ENCODE results near the gene TM4SF20. TPM values are rescaled to one million over a fixed set of nuclear protein-coding genes. Genes with fewer than 3 reads are reported as not detected.

TM4SF20 gene
- total RNA-seq, 2 experiments from 2014 or later, result not detected

DNA sequence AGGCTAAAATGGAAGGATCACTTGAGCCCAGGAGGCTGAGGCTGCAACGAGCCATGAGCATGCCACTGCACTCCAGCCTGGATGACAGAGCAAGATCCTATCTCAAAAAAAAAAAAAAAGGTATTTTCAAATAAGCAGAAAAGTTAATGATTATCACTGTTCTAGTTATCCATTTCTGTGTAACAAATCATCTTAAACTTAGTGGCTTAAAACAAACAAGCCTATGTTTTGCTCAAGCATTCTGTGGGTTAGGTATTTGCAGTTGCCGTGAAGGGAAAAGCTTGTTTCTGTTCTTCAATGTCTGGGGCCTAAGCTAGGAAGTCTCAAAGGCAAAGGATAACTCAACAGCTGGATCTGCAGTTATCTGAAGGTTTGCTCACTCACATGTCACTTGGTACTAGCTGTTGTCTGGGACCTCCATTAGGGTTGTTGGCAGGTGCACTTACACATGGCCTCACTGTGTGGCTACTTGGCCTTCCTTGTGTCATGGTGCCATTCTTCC, 40.0 kb downstream of the TM4SF20 start:
- Mint-ChIP-seq H3K4me1 (peaks cover 18% of the 10 kb centered on the region), H3K36me3 (peaks cover 31% of the 10 kb centered on the region), H3K27ac (no peak overlapping the region), H3K9me3 (ENCODE audit: low read depth) (no peaks in the 10 kb centered on the region), H3K27me3 (no peaks in the 10 kb centered on the region), H3K4me3 (no peak overlapping the region)
- CTCF ChIA-PET, result interaction anchor here (0.7 kb wide), 1 partner anchor 9 kb away, joined by 3 read pairs; no protein-coding TSS in a partner anchor
- DNase-seq (no peak), ATAC-seq (no peak)

DNA sequence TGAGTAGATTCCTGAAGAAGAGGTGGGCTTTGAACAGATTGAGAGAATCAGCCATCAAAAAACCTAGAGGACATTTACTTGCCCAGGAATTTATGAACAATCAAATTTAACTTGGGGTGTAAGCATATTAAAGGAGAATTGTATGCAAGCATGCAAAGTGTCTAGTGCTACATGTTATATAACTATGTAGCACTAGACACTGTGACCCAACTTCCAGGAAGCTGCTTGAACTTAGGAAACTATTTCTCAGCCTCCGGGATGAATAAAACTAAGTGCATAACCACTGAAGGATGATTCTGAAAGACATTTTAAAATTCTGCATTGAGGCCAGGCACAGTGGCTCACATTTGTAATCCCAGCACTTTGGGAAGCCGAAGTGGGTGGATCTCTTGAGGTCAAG, 41.7 kb downstream of the TM4SF20 start:
- no peak overlapping the region for H3K27ac Mint-ChIP-seq

DNA sequence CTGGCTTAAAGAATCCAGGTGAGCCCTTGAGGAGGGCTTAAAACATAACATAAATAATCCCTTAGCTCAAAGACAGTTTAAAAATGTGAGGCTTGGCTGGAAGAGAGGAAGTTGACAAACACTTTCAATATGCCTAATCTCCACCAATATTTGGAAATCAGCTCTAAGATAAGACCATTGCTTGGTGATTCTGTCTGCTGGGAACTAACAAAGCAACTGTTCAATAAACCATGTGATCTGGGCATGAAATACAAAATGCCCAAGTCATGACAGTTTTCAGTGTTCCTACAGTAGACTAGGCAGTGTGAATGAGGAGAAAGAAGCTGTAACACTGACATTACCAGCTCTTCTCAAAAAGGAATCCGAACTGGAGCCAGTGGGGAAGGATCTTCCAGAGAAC, 43.4 kb downstream of the TM4SF20 start:
- Mint-ChIP-seq H3K4me3 (no peak overlapping the region), H3K36me3 (peaks cover 47% of the 10 kb centered on the region), H3K9me3 (ENCODE audit: low read depth) (no peaks in the 10 kb centered on the region), H3K4me1 (peaks cover 21% of the 10 kb centered on the region), H3K27ac (no peak overlapping the region), H3K27me3 (no peaks in the 10 kb centered on the region)
- no peak for DNase-seq
- peak; percentile 36 for ATAC-seq
- CTCF ChIA-PET, result interaction anchor here (0.9 to 1.3 kb wide), 2 partner anchors 8 to 430 kb away, joined by 3 to 4 read pairs; no protein-coding TSS in a partner anchor

More for the DNA sequence above, 41.7 kb downstream of the TM4SF20 start:
- H3K9me3 Mint-ChIP-seq (ENCODE audit: low read depth), result no peaks in the 10 kb centered on the region
- H3K4me1 Mint-ChIP-seq, result peaks cover 19% of the 10 kb centered on the region
- CTCF ChIA-PET, result no interaction called here
- H3K36me3 Mint-ChIP-seq, result peaks cover 39% of the 10 kb centered on the region
- H3K4me3 Mint-ChIP-seq, result no peak overlapping the region
- H3K27me3 Mint-ChIP-seq, result no peaks in the 10 kb centered on the region
- ATAC-seq (no peak), DNase-seq (no peak)

DNA sequence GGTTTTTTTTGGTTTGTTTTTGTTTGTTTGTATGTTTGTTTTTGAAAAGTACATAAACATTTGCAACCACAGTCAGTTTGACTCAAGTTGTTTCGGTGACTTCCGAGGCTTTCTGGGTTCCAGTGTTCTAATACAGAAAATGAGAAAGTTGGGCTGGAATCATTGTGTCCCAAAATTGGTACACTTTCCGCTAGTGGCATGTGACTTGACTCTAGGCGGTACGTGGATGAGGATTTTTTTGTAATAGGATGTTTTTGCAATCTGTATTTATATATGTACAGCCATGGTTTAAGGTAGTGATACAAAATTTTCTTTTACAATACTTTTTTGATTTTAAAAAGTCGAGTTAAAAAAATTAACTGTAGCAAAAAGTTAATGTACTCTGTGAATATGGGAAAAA, 52.3 kb downstream of the TM4SF20 start:
- Mint-ChIP-seq H3K9me3 (ENCODE audit: low read depth) (no peaks in the 10 kb centered on the region), H3K4me1 (peaks cover 43% of the 10 kb centered on the region), H3K4me3 (no peak overlapping the region), H3K27me3 (peaks cover 4% of the 10 kb centered on the region), H3K27ac (no peak overlapping the region), H3K36me3 (peaks cover 16% of the 10 kb centered on the region)
- CTCF ChIA-PET, result no interaction called here
- no peak for ATAC-seq
- DNase-seq, result no peak

DNA sequence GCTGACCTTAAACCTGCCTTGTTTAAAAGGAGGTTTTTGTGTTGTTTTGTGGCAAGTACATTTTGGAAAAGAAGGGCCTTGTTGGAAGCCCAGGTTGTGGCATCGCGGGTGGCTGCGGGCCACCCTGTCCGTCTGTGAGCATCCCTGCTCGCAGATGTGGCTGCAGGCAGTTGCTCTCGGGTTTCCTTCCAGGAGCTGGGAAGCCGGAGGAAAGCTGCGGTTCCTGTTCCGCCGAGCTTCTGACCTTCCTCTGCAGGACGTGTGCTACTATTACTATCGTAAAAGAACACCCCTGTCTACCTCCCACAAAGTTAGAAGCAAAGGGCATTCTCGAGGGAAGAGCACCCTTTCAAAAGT, 53.3 kb downstream of the TM4SF20 start:
- peaks cover 43% of the 10 kb centered on the region for H3K4me1 Mint-ChIP-seq
- ATAC-seq, result no peak

DNA sequence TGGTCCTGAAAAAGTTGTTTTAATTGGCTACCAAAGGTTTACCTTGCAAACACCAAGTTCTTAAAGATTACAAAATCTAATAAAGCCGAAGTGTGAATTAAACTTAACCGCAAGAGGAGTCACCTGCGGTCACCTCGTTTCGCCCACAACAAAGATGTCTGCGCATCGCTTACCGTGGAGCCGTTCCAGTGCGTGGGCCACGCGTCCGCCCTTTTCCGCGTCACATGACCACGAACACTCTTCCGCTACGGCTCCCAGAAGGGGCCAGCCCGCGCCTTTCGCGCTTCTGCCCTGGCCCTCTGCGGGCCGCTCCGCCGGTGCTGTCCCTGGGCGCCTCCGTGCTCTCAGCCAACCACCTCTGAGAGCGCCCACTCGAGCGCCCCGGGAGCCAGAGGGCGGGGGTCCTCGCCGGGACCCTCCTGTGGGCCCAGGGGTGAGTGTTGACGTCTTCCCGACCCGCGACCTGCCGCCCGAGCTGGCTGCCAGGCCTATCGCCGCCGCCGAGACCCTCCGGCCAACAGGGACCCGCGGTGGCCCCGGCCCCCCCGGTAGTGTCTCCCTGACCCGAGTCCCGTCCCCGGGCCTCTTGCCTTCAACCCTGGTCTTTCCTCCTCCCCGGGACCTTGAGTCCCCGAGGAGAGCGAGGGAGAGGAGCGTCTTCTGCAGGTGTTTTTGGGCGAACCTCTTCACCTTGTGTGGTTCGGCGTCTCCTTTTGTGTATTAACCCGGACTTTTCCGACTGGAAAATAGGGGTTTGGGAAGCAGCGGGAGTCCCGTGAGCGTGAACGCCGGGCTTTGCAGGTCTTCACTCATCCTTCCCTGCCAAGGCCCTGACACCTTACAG, 53.9 kb downstream of the TM4SF20 start, which contains the start of gene MFF:
Gene MFF (plus strand): TSS at position 257 of the 844 bp plus-strand sequence. CDS start 5,415 bp downstream, outside the sequence.
- Mint-ChIP-seq H3K27me3 (peaks cover 4% of the 10 kb centered on the region), H3K9me3 (ENCODE audit: low read depth) (no peaks in the 10 kb centered on the region), H3K27ac (peak within 1 kb of the TSS; percentile 88), H3K36me3 (peaks cover 7% of the 10 kb centered on the region), H3K4me1 (peaks cover 43% of the 10 kb centered on the region), H3K4me3 (peak within 1 kb of the TSS; percentile 85)
- peak; percentile 95 for DNase-seq
- CTCF ChIA-PET, result no interaction called here
- peak; percentile 99 for ATAC-seq

More for the DNA sequence above, 53.3 kb downstream of the TM4SF20 start:
- no peaks in the 10 kb centered on the region for H3K9me3 Mint-ChIP-seq (ENCODE audit: low read depth)
- peak overlapping the region; percentile 88 for H3K27ac Mint-ChIP-seq
- H3K4me3 Mint-ChIP-seq, result peak overlapping the region; percentile 85
- CTCF ChIA-PET, result no interaction called here
- H3K27me3 Mint-ChIP-seq, result peaks cover 4% of the 10 kb centered on the region
- peaks cover 12% of the 10 kb centered on the region for H3K36me3 Mint-ChIP-seq
- no peak for DNase-seq

DNA sequence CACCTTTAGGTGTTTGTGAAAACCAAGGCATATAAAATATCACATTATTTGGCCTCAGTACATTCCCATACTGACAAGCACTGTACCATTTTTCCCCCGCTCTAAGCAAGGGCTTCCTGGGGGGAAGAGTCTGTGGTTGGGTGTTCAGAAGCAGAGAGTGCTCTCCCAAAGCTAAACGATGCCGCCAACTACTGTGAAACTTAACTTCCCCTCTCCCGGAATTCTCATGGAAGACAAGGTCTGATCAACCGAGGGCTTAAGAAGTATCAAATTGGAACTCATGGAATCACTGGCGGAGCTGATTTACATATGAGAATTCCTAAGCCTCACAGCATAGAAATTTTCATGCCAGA, 54.5 kb downstream of the TM4SF20 start:
- DNase-seq (no peak), ATAC-seq (no peak)
- peaks cover 4% of the 10 kb centered on the region for H3K27me3 Mint-ChIP-seq
- peaks cover 7% of the 10 kb centered on the region for H3K36me3 Mint-ChIP-seq
- peak overlapping the region; percentile 88 for H3K27ac Mint-ChIP-seq
- CTCF ChIA-PET, result no interaction called here
- H3K4me3 Mint-ChIP-seq, result peak overlapping the region; percentile 85
- H3K4me1 Mint-ChIP-seq, result peaks cover 43% of the 10 kb centered on the region
- no peaks in the 10 kb centered on the region for H3K9me3 Mint-ChIP-seq (ENCODE audit: low read depth)

DNA sequence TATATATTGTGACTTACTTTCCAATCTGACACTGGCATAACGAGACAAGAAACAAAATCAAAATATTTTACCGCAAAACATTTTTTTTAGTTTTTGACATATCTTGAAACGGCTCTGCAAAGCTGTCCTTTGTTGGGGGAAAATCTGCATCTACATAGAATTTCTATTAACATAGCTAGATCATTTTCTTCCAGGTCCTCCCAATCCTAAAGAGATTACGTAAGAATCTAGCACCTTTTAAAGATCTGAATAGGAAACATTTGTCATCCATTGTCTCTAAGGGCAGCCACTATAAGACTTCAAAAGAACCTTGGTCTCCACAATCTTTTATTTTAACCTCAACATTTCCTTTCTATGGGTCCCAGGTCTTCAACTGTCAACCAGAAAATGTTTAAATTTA, 55.3 kb downstream of the TM4SF20 start:
- Mint-ChIP-seq H3K27me3 (peaks cover 5% of the 10 kb centered on the region), H3K4me1 (peaks cover 41% of the 10 kb centered on the region), H3K36me3 (peaks cover 5% of the 10 kb centered on the region), H3K27ac (no peak overlapping the region), H3K9me3 (ENCODE audit: low read depth) (no peaks in the 10 kb centered on the region), H3K4me3 (no peak overlapping the region)
- ATAC-seq (no peak), DNase-seq (no peak)
- CTCF ChIA-PET, result no interaction called here

DNA sequence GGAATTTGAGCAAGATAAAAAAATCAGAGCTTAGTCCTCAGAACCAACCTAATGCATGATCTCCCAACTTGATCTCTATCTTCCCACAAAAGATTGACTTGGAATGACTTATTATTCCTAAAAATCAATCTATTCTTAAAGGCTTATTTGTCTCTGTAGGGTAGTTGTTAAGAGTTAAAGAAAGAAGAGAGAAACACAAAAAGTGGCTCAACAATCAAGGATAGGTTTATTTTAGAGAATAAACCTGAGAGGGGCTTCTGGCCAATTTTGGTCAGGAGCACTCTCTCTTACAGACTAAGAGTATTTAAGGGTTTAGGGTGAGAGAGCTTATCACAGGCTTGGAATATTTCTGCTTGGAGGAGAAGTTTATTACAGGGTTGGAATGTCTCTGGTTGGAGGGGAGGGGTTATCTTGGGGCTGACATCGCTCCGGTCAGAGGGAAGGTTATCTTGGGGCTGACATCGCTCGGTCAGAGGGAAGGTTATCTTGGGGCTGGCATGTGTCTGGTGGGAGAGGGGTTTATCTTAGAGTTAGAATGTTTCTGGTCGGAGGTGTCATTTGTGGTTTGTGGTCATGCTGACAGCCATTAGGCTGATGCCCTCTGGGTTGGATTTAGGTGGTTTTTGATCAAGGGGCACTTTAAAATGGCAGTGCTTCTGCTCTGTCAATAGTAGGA, 56.4 kb downstream of the TM4SF20 start:
- DNase-seq (no peak), ATAC-seq (no peak)
- Mint-ChIP-seq H3K4me3 (no peak overlapping the region), H3K36me3 (peaks cover 1% of the 10 kb centered on the region), H3K9me3 (ENCODE audit: low read depth) (no peaks in the 10 kb centered on the region), H3K27me3 (peaks cover 7% of the 10 kb centered on the region), H3K4me1 (peaks cover 35% of the 10 kb centered on the region), H3K27ac (no peak overlapping the region)
- CTCF ChIA-PET, result interaction anchor here (1.3 kb wide), 1 partner anchor 54 kb away, joined by 3 read pairs; no protein-coding TSS in a partner anchor

DNA sequence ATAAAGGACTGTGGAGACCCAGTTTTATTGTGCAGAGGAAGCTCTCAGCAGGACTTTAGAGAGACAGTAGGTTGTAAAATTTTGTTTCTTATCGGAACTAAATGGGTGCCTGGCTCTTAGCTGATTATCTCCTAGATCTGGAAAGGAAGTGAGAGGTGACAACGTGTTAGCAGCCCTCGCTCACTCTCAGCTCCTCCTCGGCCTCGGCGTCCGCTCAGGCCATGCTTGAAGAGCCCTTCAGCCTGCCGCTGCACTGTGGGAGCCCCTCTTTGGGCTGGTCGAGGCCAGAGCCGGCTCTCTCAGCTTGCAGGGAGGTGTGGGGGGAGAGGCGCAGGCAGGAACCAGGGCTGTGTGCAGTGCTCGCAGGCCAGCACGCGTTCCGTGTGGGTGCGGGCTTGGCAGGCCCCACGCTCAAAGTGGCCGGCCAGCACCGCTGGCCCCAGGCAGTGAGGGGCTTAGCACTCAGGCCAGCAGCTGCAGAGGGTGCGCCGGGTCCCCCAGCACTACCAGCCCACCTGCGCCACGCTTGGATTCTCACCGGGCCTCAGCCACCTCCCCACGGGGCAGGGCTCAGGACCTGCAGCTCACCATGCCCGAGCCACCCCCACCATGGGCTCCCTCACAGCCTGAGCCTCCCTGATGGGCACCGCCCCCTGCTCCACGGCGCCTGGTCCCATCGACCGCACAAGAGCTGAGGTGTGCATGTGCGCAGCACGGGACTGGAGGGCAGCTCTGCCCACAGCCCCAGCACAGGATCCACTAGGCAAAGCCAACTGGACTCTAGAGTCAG, 58.6 kb downstream of the TM4SF20 start:
- Mint-ChIP-seq H3K27me3 (peaks cover 13% of the 10 kb centered on the region), H3K36me3 (peaks cover 1% of the 10 kb centered on the region), H3K9me3 (ENCODE audit: low read depth) (no peaks in the 10 kb centered on the region), H3K4me3 (no peak overlapping the region), H3K27ac (no peak overlapping the region), H3K4me1 (peaks cover 23% of the 10 kb centered on the region)
- ATAC-seq (no peak), DNase-seq (no peak)
- CTCF ChIA-PET, result no interaction called here

DNA sequence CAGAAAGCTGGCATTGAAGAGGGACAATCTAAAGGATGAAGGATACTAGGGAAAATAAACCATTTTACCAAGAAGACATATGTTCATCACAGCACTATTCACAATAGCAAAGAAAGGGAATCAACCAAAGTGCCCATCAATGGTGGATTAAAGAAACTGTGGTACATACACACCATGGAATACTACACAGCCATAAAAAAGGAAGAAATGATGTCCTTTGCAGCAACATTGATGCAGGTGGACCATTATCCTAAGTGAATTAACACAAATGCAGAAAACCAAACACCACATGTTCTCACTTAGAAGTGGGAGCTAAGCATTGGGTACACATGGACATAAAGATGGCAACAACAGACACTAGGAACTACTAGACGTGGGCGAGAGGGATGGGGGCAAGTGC, 61.3 kb downstream of the TM4SF20 start:
- no peaks in the 10 kb centered on the region for H3K36me3 Mint-ChIP-seq
- H3K4me1 Mint-ChIP-seq, result peaks cover 3% of the 10 kb centered on the region
- ATAC-seq (no peak), DNase-seq (no peak)
- H3K27ac Mint-ChIP-seq, result no peak overlapping the region
- peaks cover 9% of the 10 kb centered on the region for H3K27me3 Mint-ChIP-seq
- CTCF ChIA-PET, result no interaction called here
- no peaks in the 10 kb centered on the region for H3K9me3 Mint-ChIP-seq (ENCODE audit: low read depth)
- no peak overlapping the region for H3K4me3 Mint-ChIP-seq

DNA sequence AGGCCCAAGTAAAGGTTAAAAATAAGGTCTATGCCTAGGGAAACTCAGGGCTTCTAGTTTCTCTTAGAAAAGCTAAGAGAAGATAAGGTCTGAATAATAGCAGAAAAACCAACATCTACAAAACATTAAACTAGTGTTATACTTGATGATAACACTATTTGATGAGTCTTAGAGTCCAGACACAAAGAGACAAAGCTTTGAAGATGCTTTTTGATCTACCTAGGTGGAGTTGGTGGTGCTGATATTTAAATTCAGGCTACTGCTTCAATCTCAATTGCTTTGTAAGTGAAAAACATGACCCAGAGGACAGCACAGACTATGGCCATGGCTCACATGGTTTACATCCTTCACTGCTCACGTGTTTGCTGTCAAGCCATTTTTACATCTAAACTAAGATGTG, 65.8 kb downstream of the TM4SF20 start:
- H3K36me3 Mint-ChIP-seq, result no peaks in the 10 kb centered on the region
- H3K4me3 Mint-ChIP-seq, result no peak overlapping the region
- H3K27me3 Mint-ChIP-seq, result peaks cover 7% of the 10 kb centered on the region
- no peaks in the 10 kb centered on the region for H3K9me3 Mint-ChIP-seq (ENCODE audit: low read depth)
- no peak overlapping the region for H3K27ac Mint-ChIP-seq
- CTCF ChIA-PET, result interaction anchor here (1.1 kb wide), 1 partner anchor 17 kb away, joined by 3 read pairs; no protein-coding TSS in a partner anchor
- ATAC-seq, result no peak
- DNase-seq, result no peak
- H3K4me1 Mint-ChIP-seq, result no peaks in the 10 kb centered on the region

DNA sequence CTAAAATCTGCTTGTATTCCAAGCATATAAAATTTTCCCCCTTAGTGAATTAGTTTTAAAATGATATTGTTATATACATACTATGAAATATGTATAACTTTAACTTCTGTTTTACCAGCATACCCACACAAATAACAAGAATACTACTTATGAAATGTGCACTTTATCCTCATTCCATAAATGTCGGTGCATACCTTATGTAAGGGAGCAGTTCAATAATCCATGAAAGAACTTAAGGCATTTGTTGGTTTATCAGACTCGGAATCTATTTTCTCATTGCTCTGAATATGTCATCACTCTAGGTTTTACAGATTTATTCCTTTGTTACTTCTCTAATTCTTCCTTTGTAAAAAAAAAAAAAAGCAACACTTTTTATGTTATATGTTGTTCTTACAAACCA, 66.5 kb downstream of the TM4SF20 start:
- Mint-ChIP-seq H3K27me3 (peaks cover 5% of the 10 kb centered on the region), H3K4me3 (no peak overlapping the region), H3K27ac (no peak overlapping the region), H3K4me1 (no peaks in the 10 kb centered on the region), H3K36me3 (no peaks in the 10 kb centered on the region), H3K9me3 (ENCODE audit: low read depth) (no peaks in the 10 kb centered on the region)
- no peak for DNase-seq
- no peak for ATAC-seq
- CTCF ChIA-PET, result interaction anchor here (1.1 kb wide), 1 partner anchor 17 kb away, joined by 3 read pairs; no protein-coding TSS in a partner anchor
